ENCODE results near the gene LSMEM2. TPM values are rescaled to one million over a fixed set of nuclear protein-coding genes. Genes with fewer than 3 reads are reported as not detected.

The LSMEM2 gene
- total and polyA plus RNA-seq, 2 of the 8 experiments (the other 6 are each of a cell fraction or from before 2014, with no cell fraction given): 0.58 to 0.68 TPM

DNA sequence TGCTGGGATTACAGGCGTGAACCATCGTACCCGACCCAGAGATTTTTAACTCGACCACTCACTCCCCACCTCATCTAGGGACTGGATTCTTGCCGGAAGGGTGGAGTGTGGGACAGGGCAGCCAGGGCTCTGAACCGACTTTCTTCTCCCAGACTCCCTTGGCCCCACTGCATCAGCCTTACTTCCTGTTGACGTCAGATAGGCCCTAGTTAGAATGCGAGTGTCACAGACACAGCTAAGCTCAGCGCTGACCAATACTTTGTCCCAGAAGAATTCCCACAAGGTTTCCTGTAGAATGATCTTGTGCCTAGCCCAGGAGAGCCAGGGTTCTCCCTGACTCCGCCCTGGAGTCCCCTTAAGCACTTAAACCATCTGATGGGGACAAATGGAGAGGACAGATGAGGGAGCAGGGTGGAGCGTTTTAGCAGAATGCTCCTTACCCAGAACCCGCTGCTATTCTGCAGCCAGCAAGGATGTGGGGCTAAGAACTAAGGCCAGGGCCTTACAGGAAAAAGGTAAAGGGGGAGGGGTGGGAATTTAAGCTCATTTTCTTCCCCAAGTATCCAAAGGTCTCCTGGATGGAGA lies 54.9 kb downstream of the LSMEM2 start:
- ChIA-PET POLR2A (ENCODE audit: partially characterized antibody) (interaction anchor here (0.7 to 4.4 kb wide), 4 partner anchors 10 to 102 kb away, joined by 3 to 40 read pairs (median 4); partner anchors contain the start of gene HYAL2), CTCF (ENCODE audit: partially characterized antibody) (interaction anchor here (2.0 to 7.7 kb wide), 2 partner anchors 11 to 59 kb away, joined by 5 to 60 read pairs; partner anchors contain the start of gene HYAL2)
- H4K8ac ChIP-seq (ENCODE audit: extremely low read depth, insufficient read depth, low read length): no peak overlapping the region; the same call in 1 of the 2 replicates
- no peak overlapping the region for H3K18ac ChIP-seq (ENCODE audit: extremely low read depth, low read length)
- H3K4me1 ChIP-seq (replicated peaks in 1 of 4; ENCODE audit: control insufficient read depth in 3 of 4, insufficient read depth in 4 of 4, low read length in 3 of 4): peaks cover 0 to 8% (median 3%) of the 10 kb centered on the region in 4 experiments; a peak in 2 of 7 replicates
- no peak overlapping the region for H3K27ac ChIP-seq (ENCODE audit: low read depth, low read length)
- peaks cover 10% of the 10 kb centered on the region for H3K23me2 ChIP-seq (ENCODE audit: low read depth, low read length)
- 0 out of 2 replicates have a peak overlapping the region, but pooled peaks have one; percentile 39 for H2AK5ac ChIP-seq (ENCODE audit: low read depth, low read length)
- H4K20me1 ChIP-seq (replicated peaks in 1 of 2; ENCODE audit: control insufficient read depth in 1 of 2, insufficient read depth in 2 of 2, low read length in 2 of 2): peaks cover 8 to 12% of the 10 kb centered on the region in 2 experiments
- H3K9me3 ChIP-seq (ENCODE audit: insufficient read depth in 2 of 2, low read depth in 1 of 2, low read length in 1 of 2): no peaks in the 10 kb centered on the region
- no peak overlapping the region for H2BK5ac ChIP-seq (ENCODE audit: low read depth, low read length)
- DNase-seq (ENCODE audit: low read depth in 1 of 2, low spot score in 2 of 2) (no peak), FAIRE-seq (no peak)
- WGBS, 2 experiments (ENCODE audit: extremely low coverage in 1 of 2, insufficient coverage in 1 of 2, insufficient read length in 1 of 2, insufficient replicate concordance in 2 of 2, low coverage in 1 of 2, low lambda C conversion rate in 2 of 2, missing lambda C conversion rate in 1 of 2): 91% methylated on average over 12 of the region's 12 CpGs; no CpG with 5 or more reads in 1 of the 2 experiments
- TF ChIP-seq SIRT6 (IDR thresholded peaks at IDR 0.05; ENCODE audit: low read length) (no peak), POLR2AphosphoS5 (IDR thresholded peaks at IDR 0.05; ENCODE audit: low read depth, low read length) (no peak), TCF12 (IDR thresholded peaks at IDR 0.05; ENCODE audit: low read depth, low read length) (no peak), KDM1A (IDR thresholded peaks at IDR 0.05; ENCODE audit: borderline replicate concordance, low read length) (no peak), PHF8 (conservative IDR thresholded peaks at IDR 0.05; ENCODE audit: low read depth, low read length) (no peak)
- H3K79me1 ChIP-seq (ENCODE audit: low read depth, low read length): peaks cover 6% of the 10 kb centered on the region; the same call in 1 of the 2 replicates
- peaks cover 2 to 9% (median 5%) of the 10 kb centered on the region in 4 experiments for H3K27me3 ChIP-seq (replicated peaks in 1 of 4; ENCODE audit: control insufficient read depth in 3 of 4, extremely low read depth in 1 of 4, insufficient read depth in 3 of 4, low read length in 3 of 4)
- no peak overlapping the region for H3K4me2 ChIP-seq (ENCODE audit: insufficient read depth in 1 of 2, low read depth in 2 of 2, low read length in 2 of 2)
- no peak overlapping the region for H3K56ac ChIP-seq (replicated peaks; ENCODE audit: insufficient read length, low read depth, low read length)
- H2BK12ac ChIP-seq (ENCODE audit: low read depth, low read length): no peak overlapping the region
- no peak overlapping the region for H2AFZ ChIP-seq (ENCODE audit: low read length)
- no peak overlapping the region for H3K23ac ChIP-seq (ENCODE audit: insufficient read length)
- no peak overlapping the region for H2BK20ac ChIP-seq (ENCODE audit: low read length)
- no peak overlapping the region for H3K14ac ChIP-seq (ENCODE audit: insufficient read length)
- peaks cover 4 to 24% (median 20%) of the 10 kb centered on the region in 4 experiments; a peak in 7 of 8 replicates for H3K36me3 ChIP-seq (ENCODE audit: control insufficient read depth in 2 of 4, insufficient read depth in 4 of 4, low read length in 3 of 4)
- no peak overlapping the region for H2BK15ac ChIP-seq (ENCODE audit: low read length)
- H3K4me3 ChIP-seq (ENCODE audit: extremely low read depth in 1 of 4, insufficient read depth in 2 of 4, low read depth in 3 of 4, low read length in 4 of 4): no peak overlapping the region
- no peak overlapping the region for H3K4ac ChIP-seq (replicated peaks; ENCODE audit: insufficient read length, low read depth, low read length)
- no peak overlapping the region for H2BK120ac ChIP-seq (replicated peaks; ENCODE audit: low read depth, low read length)
- H3K79me2 ChIP-seq (ENCODE audit: control insufficient read depth in 1 of 2, insufficient read depth in 2 of 2, low read length in 2 of 2): peaks cover 0 to 28% of the 10 kb centered on the region in 2 experiments; a peak in 2 of 4 replicates
- H3K9ac ChIP-seq (replicated peaks in 1 of 4; ENCODE audit: extremely low read depth in 1 of 4, low read depth in 3 of 4, low read length in 3 of 4): no peak overlapping the region; a peak in 1 of 7 replicates
- H4K91ac ChIP-seq (replicated peaks; ENCODE audit: insufficient read length, low read length): no peak overlapping the region
- no peak overlapping the region for H4K5ac ChIP-seq (ENCODE audit: insufficient read length, low read depth, low read length)
